MV-4-11 (cell line): ENCODE measurements around the gene CLMP.

ENCODE experiments used
- DNase-seq: peaks from one replicate; lab custom pipeline; 2025; lab: John Stamatoyannopoulos, UW

The CLMP gene

GRCh38 chr11:123188508-123189165, 6.4 kb downstream of the CLMP start:
- no peak for DNase-seq

- no peak for DNase-seq
These were observed 7.2 kb downstream of the CLMP start for GRCh38 chr11:123187665-123188507.

- DNase-seq = no peak
These were observed 7.8 kb downstream of the CLMP start for GRCh38 chr11:123187248-123187647.

GRCh38 chr11:123186286-123186685, 8.8 kb downstream of the CLMP start:
- no peak for DNase-seq

- DNase-seq = no peak
These were observed 9.7 kb downstream of the CLMP start for GRCh38 chr11:123185326-123185725.

- DNase-seq = no peak
These were observed 10.5 kb downstream of the CLMP start for GRCh38 chr11:123184531-123184930.

GRCh38 chr11:123183391-123184099, 11.5 kb downstream of the CLMP start:
- no peak for DNase-seq

GRCh38 chr11:123181767-123182500, 13.1 kb downstream of the CLMP start:
- no peak for DNase-seq

- DNase-seq = no peak
These were observed 14.0 kb downstream of the CLMP start for GRCh38 chr11:123181075-123181474.

GRCh38 chr11:123180574-123180973, 14.5 kb downstream of the CLMP start:
- no peak for DNase-seq

GRCh38 chr11:123180166-123180565, 14.9 kb downstream of the CLMP start:
- DNase-seq = no peak

- DNase-seq = no peak
These were observed 15.5 kb downstream of the CLMP start for GRCh38 chr11:123179586-123179985.

- no peak for DNase-seq
These were observed 16.9 kb downstream of the CLMP start for GRCh38 chr11:123178186-123178585.

GRCh38 chr11:123176785-123177184, 18.3 kb downstream of the CLMP start:
- DNase-seq = no peak

- DNase-seq = peak; percentile 66
These were observed 20.6 kb downstream of the CLMP start for GRCh38 chr11:123174196-123175183.

- no peak for DNase-seq
These were observed 21.2 kb downstream of the CLMP start for GRCh38 chr11:123173856-123174186.

GRCh38 chr11:123173040-123173855, 21.8 kb downstream of the CLMP start:
- DNase-seq = peak; percentile 62

GRCh38 chr11:123170929-123171328, 24.1 kb downstream of the CLMP start:
- no peak for DNase-seq

- no peak for DNase-seq
These were observed 25.2 kb downstream of the CLMP start for GRCh38 chr11:123169821-123170220.

- DNase-seq = no peak
These were observed 26.0 kb downstream of the CLMP start for GRCh38 chr11:123168955-123169484.
